Right cardiac atrium (tissue), 5 donors: ENCODE data around the gene FBXO7. TPM values are rescaled to one million over a fixed set of nuclear protein-coding genes. Genes with fewer than 3 reads are reported as not detected.

Experiments used
- ATAC-seq, 2 donors: fragments of 200-7000 bp; cut with Tn5 transposase; one replicate each; pipeline versions ENCODE4 v1.8.0 to v1.9.1; 2020; ENCODE audit warnings: moderate library complexity in 2 of 2, mild to moderate bottlenecking in 1 of 2
- DNase-seq, 3 donors: peaks; one replicate each; pipeline ENCODE4 v3.0.0-alpha.2; 2020
- H3K27ac ChIP-seq: one replicate; pipeline ENCODE4 v1.5.1; 2013; ENCODE audit warnings: mild to moderate bottlenecking, low read length, control low read depth, moderate library complexity
- H3K27me3 ChIP-seq: one replicate; pipeline ENCODE4 v1.6.1; 2013; ENCODE audit not compliant: control insufficient read depth, insufficient read depth
- H3K4me1 ChIP-seq: one replicate; pipeline ENCODE4 v1.6.1; 2013; ENCODE audit warnings: low read length; ENCODE audit not compliant: control insufficient read depth, insufficient read depth
- H3K4me3 ChIP-seq: one replicate; pipeline ENCODE4 v1.5.1; 2013; ENCODE audit warnings: low read length, control low read depth
- H3K9me3 ChIP-seq: one replicate; pipeline ENCODE4 v1.6.1; 2013; ENCODE audit warnings: low read length; ENCODE audit not compliant: control insufficient read depth
- WGBS: extraction: QIAGEN DNeasy Blood & Tissue Kit; methylation state at CpG from one replicate; pipeline ENCODE4 v1.1.7; 2013; 5-methylcytosine and 5-hydroxymethylcytosine counted together
- intact Hi-C, 4 donors: fragments of 100-400 bp; cut with DNase I; formaldehyde crosslinking; loops; one replicate each; pipeline versions ENCODE4 v1.11.0 to v1.14.0; 2022 to 2023
- polyA plus RNA-seq: library from polyadenylated mRNA; stranded (reverse); fragments of 200-250 nt; gene quantifications from one replicate; pipeline ENCODE4 v1.2.3, GENCODE V29; 2013
- total RNA-seq, 4 donors: library from RNA; stranded (reverse); fragmentation: NEBNext Ultra II Directional; extraction: Animal tissue kit (Norgen Biotek cat#: 25700); gene quantifications; one replicate each; pipeline ENCODE4 v1.2.1, GENCODE V29; 2021
- donor health status: healthy with polysubstance abuse.
- donor health status: DM: no; HTN: yes; CAD: no.
- donor health status: DM: no; HTN: no; CAD: no.
- donor health status: DM: no; HTN: yes; CAD: no; lungs with severe emphysema.
- donor health status: DM: yes; HTN: yes; CAD: no.

FBXO7 gene
- total and polyA plus RNA-seq, 5 donors: 38.0 to 52.9 (median 49.1) TPM

DNA sequence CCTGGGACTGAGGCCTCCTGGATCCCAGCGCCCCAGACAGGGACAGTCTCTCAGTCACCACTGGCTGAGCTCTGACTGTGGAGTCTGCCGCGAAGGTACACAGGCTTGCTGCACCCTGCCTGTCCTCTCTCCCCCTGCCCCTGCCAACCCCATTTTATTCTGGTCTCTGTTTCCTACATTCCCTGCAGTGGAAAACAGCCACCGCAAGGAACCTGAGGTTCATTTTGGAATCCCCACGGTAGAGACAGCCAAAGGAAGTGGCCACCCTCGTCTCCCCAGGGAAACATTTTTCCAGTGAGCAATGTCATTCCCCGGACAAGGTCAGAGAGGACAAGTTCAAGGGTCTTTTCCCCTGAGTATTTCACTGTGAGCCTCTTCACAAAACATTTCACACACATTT is 56.6 kb downstream of the FBXO7 start:
- no peaks in the 10 kb centered on the region for H3K27me3 ChIP-seq
- WGBS: 45% methylated on average over 7 of the region's 7 CpGs
- peaks cover 21% of the 10 kb centered on the region for H3K4me1 ChIP-seq
- peak overlapping the region; percentile 82 for H3K27ac ChIP-seq
- ATAC-seq (no peak), DNase-seq (peak in 1 of 3 donors; percentile 47)
- no peaks in the 10 kb centered on the region for H3K9me3 ChIP-seq
- H3K4me3 ChIP-seq: no peak overlapping the region
- intact Hi-C loops: loop anchor here (2.0 to 10.0 kb wide), 5 partner anchors 86 to 471 kb away; no protein-coding TSS in a partner anchor

DNA sequence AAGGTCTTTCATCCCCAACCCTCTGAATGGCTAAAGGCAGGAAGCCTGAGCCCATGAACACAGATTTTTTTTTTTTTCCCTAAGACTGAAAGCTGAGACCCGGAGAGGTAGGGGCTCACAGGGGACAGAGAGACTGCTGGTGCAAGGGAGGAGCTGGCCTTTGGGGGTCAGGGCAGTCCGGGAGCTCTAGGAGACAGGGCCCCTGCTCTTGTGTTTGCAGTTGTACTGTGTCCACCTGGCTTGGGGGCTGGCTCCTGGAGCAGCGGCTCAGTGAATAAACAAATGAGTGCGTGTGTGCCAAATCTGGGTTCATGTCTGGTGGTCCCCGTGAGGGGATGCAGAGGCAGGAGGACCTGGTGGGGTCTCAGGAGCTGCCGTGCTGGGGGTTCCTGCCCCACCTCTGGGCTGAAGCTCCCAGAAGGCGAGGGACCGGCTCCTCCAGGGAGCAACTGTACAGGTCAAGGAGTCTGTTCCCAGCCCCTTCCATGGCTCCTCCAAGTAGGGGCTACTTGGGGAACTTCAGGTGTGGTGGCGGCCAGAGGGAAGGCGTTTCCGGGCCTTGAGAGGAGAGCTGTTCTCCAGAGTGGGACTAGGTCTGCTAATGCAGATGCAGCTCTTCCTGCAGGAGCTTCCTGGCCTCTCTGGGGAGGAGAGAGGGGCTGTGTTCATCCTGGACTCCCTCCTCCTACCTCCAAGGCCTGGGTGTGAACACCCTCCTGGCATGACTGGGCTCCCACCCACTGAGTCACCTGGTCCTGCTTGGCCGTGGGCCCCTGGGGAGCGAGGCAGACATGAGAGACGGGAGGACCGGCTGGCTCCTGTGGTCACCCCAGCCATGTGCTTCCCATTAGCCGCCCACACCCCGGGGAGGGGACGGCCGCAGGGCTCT is 57.6 kb downstream of the FBXO7 start:
- H3K9me3 ChIP-seq: no peaks in the 10 kb centered on the region
- H3K4me3 ChIP-seq: no peak overlapping the region
- intact Hi-C loops: loop anchor here (2.0 to 10.0 kb wide), 5 partner anchors 85 to 470 kb away; no protein-coding TSS in a partner anchor
- H3K27me3 ChIP-seq: no peaks in the 10 kb centered on the region
- ATAC-seq: peak; percentile 80 to 82
- peak overlapping the region; percentile 76 for H3K27ac ChIP-seq
- 41% methylated on average over 19 of the region's 19 CpGs for WGBS
- peak; percentile 93 to 96 (median 96) for DNase-seq
- peaks cover 21% of the 10 kb centered on the region for H3K4me1 ChIP-seq

DNA sequence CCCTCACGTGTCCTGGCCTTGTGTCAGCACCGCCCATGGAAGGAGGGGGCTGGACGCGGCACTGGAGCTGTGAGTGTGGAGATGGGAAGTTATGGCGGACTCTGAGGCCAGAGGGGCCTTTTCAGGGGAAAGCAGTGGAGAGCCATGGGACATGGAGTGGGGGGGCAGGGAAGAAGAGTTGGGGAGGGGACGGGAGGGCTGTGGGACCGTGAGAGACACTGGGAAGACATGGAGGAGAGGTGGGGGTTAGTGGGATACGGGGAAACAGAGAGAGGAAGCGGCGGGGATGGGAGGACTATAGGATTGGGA is 58.2 kb downstream of the FBXO7 start:
- 55% methylated on average over 10 of the region's 10 CpGs for WGBS
- DNase-seq (no peak), ATAC-seq (no peak)
- no peaks in the 10 kb centered on the region for H3K9me3 ChIP-seq
- peak overlapping the region; percentile 76 for H3K27ac ChIP-seq
- H3K4me3 ChIP-seq: no peak overlapping the region
- intact Hi-C loops: loop anchor here (5.0 to 10.0 kb wide), 4 partner anchors 85 to 470 kb away; no protein-coding TSS in a partner anchor
- peaks cover 21% of the 10 kb centered on the region for H3K4me1 ChIP-seq
- H3K27me3 ChIP-seq: no peaks in the 10 kb centered on the region

DNA sequence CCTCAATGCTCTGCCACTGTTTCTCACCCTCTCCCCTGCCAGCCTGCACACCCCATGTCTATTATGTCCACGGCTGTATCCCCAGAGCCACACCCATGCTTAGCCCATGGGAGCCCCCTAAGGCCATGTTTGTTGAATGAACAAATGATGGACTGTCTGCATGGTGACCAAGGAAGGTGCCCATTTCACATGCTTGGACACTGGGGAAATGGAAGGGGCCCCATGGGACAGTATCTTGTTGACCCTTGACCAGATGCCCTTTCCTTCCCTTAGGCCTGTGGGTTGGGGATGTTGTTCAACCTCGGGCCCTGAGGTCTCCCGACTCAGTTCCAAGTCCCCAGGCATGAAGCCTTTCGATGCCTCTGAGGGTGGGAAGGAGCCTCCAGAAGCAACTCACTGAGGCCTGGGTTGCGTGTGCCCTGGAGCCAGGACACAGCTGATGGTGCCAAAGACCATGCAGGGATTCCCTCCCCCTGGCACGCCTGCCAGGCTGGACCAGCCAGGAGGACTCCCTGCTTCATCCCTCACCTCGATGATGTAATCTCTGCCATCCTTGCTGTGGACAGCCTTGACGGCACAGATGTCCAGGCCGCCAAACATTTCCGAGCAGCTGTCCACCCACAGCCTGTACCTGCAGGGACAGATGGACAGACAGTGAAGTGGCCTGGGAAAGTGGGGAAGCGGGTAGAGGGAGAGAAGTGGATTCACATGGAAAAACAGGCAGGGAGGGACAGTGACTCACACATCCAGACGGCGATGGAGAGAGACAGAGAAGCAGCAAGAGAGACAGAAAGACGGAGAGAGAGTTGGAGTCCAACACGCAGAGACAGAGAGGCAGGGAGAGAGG is 58.9 kb downstream of the FBXO7 start:
- 79% methylated on average over 15 of the region's 15 CpGs for WGBS
- Histone ChIP-seq H3K4me3 (no peak overlapping the region), H3K27ac (peak overlapping the region; percentile 73), H3K27me3 (no peaks in the 10 kb centered on the region), H3K9me3 (no peaks in the 10 kb centered on the region), H3K4me1 (peaks cover 21% of the 10 kb centered on the region)
- no peak for ATAC-seq
- peak in 1 of 3 donors; percentile 42 for DNase-seq
- intact Hi-C loops: loop anchor here (5.0 to 10.0 kb wide), 4 partner anchors 84 to 469 kb away; no protein-coding TSS in a partner anchor

GRCh38 chr22:32534252-32535235 is 59.9 kb downstream of the FBXO7 start:
- no peaks in the 10 kb centered on the region for H3K9me3 ChIP-seq
- H3K27me3 ChIP-seq: no peaks in the 10 kb centered on the region
- 69% methylated on average over 15 of the region's 15 CpGs for WGBS
- peaks cover 19% of the 10 kb centered on the region for H3K4me1 ChIP-seq
- H3K27ac ChIP-seq: peak overlapping the region; percentile 73
- intact Hi-C loops: loop anchor here (5.0 to 10.0 kb wide), 4 partner anchors 83 to 468 kb away; no protein-coding TSS in a partner anchor
- ATAC-seq (peak; percentile 21 to 33), DNase-seq (peak; percentile 61 to 83 (median 79))
- no peak overlapping the region for H3K4me3 ChIP-seq

- peak in 2 of 3 donors; percentile 59 to 63 for DNase-seq
Observed at GRCh38 chr22:32535531-32536190, 61.0 kb downstream of the FBXO7 start.

DNA sequence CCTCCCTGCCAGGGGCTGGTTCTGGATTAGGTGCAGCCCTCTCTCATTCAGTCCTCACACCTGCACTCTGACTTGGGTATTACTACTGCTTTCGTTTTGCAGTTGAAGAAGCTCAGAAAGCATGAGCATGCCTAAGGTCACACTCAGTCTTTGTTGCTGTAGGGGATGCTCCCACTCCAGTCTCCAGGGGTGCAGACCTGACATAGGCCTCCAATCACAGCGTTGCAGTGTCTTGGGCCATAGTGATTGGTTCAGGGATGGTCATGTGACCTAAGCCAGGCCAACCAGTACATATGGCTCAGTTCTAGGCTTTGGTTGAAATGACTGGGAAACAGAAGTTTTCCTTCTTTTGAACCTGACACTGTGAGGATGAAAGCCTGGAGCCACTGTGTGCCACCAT is 61.7 kb downstream of the FBXO7 start:
- Histone ChIP-seq H3K27me3 (no peaks in the 10 kb centered on the region), H3K27ac (no peak overlapping the region), H3K4me3 (no peak overlapping the region), H3K4me1 (peaks cover 15% of the 10 kb centered on the region), H3K9me3 (no peaks in the 10 kb centered on the region)
- intact Hi-C loops: loop anchor here in 2 of 4 donors (10.0 kb wide), 2 partner anchors 88 to 118 kb away; no protein-coding TSS in a partner anchor
- ATAC-seq: no peak
- DNase-seq: no peak
- 92% methylated on average over 2 of the region's 2 CpGs for WGBS

More at GRCh38 chr22:32535531-32536190, 61.0 kb downstream of the FBXO7 start:
- 91% methylated on average over 11 of the region's 11 CpGs for WGBS
- H3K27ac ChIP-seq: no peak overlapping the region
- intact Hi-C loops: loop anchor here in 2 of 4 donors (10.0 kb wide), 2 partner anchors 89 to 119 kb away; no protein-coding TSS in a partner anchor
- no peaks in the 10 kb centered on the region for H3K9me3 ChIP-seq
- H3K4me3 ChIP-seq: no peak overlapping the region
- no peaks in the 10 kb centered on the region for H3K27me3 ChIP-seq
- ATAC-seq: no peak
- H3K4me1 ChIP-seq: peaks cover 15% of the 10 kb centered on the region

- 96% methylated on average over 7 of the region's 7 CpGs for WGBS
- Histone ChIP-seq H3K27me3 (no peaks in the 10 kb centered on the region), H3K4me3 (no peak overlapping the region), H3K4me1 (peaks cover 15% of the 10 kb centered on the region), H3K27ac (no peak overlapping the region), H3K9me3 (no peaks in the 10 kb centered on the region)
- intact Hi-C loops: loop anchor here in 2 of 4 donors (10.0 kb wide), 2 partner anchors 86 to 116 kb away; no protein-coding TSS in a partner anchor
- DNase-seq (no peak), ATAC-seq (no peak)
Observed at GRCh38 chr22:32538521-32538920, 63.9 kb downstream of the FBXO7 start.

GRCh38 chr22:32539631-32540421 is 65.2 kb downstream of the FBXO7 start:
- ATAC-seq (peak in 1 of 2 donors; percentile 51), DNase-seq (no peak)
- intact Hi-C loops: loop anchor here in 3 of 4 donors (5.0 to 10.0 kb wide), 3 partner anchors 82 to 115 kb away; no protein-coding TSS in a partner anchor
- 58% methylated on average over 10 of the region's 10 CpGs for WGBS
- H3K9me3 ChIP-seq: no peaks in the 10 kb centered on the region
- H3K27me3 ChIP-seq: no peaks in the 10 kb centered on the region
- peak overlapping the region; percentile 30 for H3K27ac ChIP-seq
- peaks cover 10% of the 10 kb centered on the region for H3K4me1 ChIP-seq
- no peak overlapping the region for H3K4me3 ChIP-seq
